IPS-18c (cell line): ENCODE data around the gene OR51B4.
"Not testable (repeated sequence)": the region's sequence is repeated elsewhere in the genome, so short reads cannot be mapped to it uniquely, and the experiment has no call there.

Experiments used
- H3K4me3 ChIP-seq: 2 replicates; pipeline ENCODE4 v1.7.0; 2013; ENCODE audit warnings: low read depth, mild to moderate bottlenecking, low read length, moderate library complexity; ENCODE audit not compliant: insufficient read depth
- H3K9me3 ChIP-seq: one replicate; pipeline ENCODE4 v1.6.1; 2013; ENCODE audit warnings: mild to moderate bottlenecking, low read length, moderate library complexity; ENCODE audit not compliant: control insufficient read depth, insufficient read depth

OR51B4 gene

GRCh38 chr11:5282628-5283027 lies 19.1 kb downstream of the OR51B4 start:
- H3K4me3 ChIP-seq = no peak overlapping the region
- no peaks in the 10 kb centered on the region for H3K9me3 ChIP-seq

- Histone ChIP-seq H3K9me3 (no peaks in the 10 kb centered on the region), H3K4me3 (no peak overlapping the region)
Measured at GRCh38 chr11:5281596-5281995, 20.1 kb downstream of the OR51B4 start.

GRCh38 chr11:5280582-5281102 lies 21.1 kb downstream of the OR51B4 start:
- Histone ChIP-seq H3K9me3 (no peaks in the 10 kb centered on the region), H3K4me3 (no peak overlapping the region)

GRCh38 chr11:5279471-5280090 lies 22.2 kb downstream of the OR51B4 start:
- Histone ChIP-seq H3K9me3 (no peaks in the 10 kb centered on the region), H3K4me3 (no peak overlapping the region)

- Histone ChIP-seq H3K9me3 (no peaks in the 10 kb centered on the region), H3K4me3 (no peak overlapping the region)
Measured at GRCh38 chr11:5277807-5278382, 23.9 kb downstream of the OR51B4 start.

- Histone ChIP-seq H3K4me3 (no peak overlapping the region), H3K9me3 (no peaks in the 10 kb centered on the region)
Measured at GRCh38 chr11:5276697-5277096, 25.0 kb downstream of the OR51B4 start.

- Histone ChIP-seq H3K4me3 (no peak overlapping the region), H3K9me3 (no peaks in the 10 kb centered on the region)
Measured at GRCh38 chr11:5275369-5276110, 26.2 kb downstream of the OR51B4 start.

GRCh38 chr11:5274395-5274794 lies 27.4 kb downstream of the OR51B4 start:
- H3K4me3 ChIP-seq = no peak overlapping the region
- no peaks in the 10 kb centered on the region for H3K9me3 ChIP-seq

- H3K9me3 ChIP-seq = no peaks in the 10 kb centered on the region
- H3K4me3 ChIP-seq = no peak overlapping the region
Measured at GRCh38 chr11:5272395-5273017, 29.2 kb downstream of the OR51B4 start.

- no peaks in the 10 kb centered on the region for H3K9me3 ChIP-seq
- no peak within 1 kb of the TSS for H3K4me3 ChIP-seq
Measured at GRCh38 chr11:5269715-5270147, 32.0 kb downstream of the OR51B4 start, which contains the start of gene HBE1. HBE1 (minus strand) TSS chr11:5269945; CDS start chr11:5269890, 55 bp downstream.

GRCh38 chr11:5267033-5267563 lies 34.6 kb downstream of the OR51B4 start:
- H3K9me3 ChIP-seq = no peaks in the 10 kb centered on the region
- H3K4me3 ChIP-seq = no peak overlapping the region

- Histone ChIP-seq H3K9me3 (no peaks in the 10 kb centered on the region), H3K4me3 (no peak overlapping the region)
Measured at GRCh38 chr11:5266609-5267008, 35.1 kb downstream of the OR51B4 start.

- H3K9me3 ChIP-seq = no peaks in the 10 kb centered on the region
- no peak overlapping the region for H3K4me3 ChIP-seq
Measured at GRCh38 chr11:5265832-5266231, 35.9 kb downstream of the OR51B4 start.

- no peaks in the 10 kb centered on the region for H3K9me3 ChIP-seq
- no peak overlapping the region for H3K4me3 ChIP-seq
Measured at GRCh38 chr11:5258543-5259262, 43.0 kb downstream of the OR51B4 start.

- H3K9me3 ChIP-seq = no peaks in the 10 kb centered on the region
- H3K4me3 ChIP-seq = no peak overlapping the region
Measured at GRCh38 chr11:5257296-5257695, 44.5 kb downstream of the OR51B4 start.

- H3K9me3 ChIP-seq, H3K4me3 ChIP-seq: not testable (repeated sequence)
Measured at GRCh38 chr11:5254646-5255413, 46.9 kb downstream of the OR51B4 start, which contains the start of gene HBG2. HBG2 (minus strand) TSS chr11:5254781; CDS start chr11:5254728, 53 bp downstream.
